ENCODE measurements around the gene CTBP2. TPM values are rescaled to one million over a fixed set of nuclear protein-coding genes. Genes with fewer than 3 reads are reported as not detected.

The CTBP2 gene
- total and polyA plus RNA-seq, 4 donors = 3.4 to 59.2 (median 5.5) TPM

DNA sequence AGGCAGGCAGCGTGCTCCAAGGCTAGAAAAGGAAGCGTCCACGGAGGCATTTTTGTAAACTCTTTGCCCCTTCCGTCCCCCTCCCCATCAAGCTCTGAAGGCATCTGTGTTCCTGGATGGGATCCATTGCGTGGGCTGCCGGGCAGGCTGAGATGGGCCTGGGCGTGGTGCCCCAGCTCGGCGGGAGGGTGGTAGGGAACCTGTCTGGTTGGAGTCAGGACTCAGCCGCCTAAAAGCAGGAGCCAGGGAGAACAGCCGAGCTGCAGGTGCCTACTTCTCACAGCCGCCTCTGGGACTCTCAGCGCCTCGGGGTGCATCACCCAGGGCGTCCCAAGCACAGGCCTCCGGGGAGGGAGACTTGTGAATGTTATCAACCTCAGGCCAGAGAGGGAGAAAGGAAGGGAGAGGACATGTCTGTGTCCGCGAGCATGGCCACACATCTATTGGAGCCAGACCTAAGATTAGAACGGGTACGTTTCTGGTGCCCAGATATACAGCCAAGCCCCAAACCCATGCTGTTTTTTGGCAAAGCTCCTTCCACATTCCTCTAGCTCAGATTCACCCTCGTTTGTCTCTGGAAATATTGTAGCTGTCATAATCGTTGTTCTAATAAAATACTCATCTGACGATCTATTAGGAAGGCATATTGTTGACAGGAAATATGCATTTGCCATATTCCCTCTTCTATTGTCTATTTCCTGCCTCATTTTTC lies 48.6 kb upstream of the CTBP2 start:
- no peak overlapping the region for H3K9ac ChIP-seq (ENCODE audit: low read depth in 1 of 2, low read length in 2 of 2)
- no peaks in the 10 kb centered on the region for H3K27me3 ChIP-seq (ENCODE audit: control insufficient read depth in 4 of 4, insufficient read depth in 4 of 4, low read length in 3 of 4)
- H3K4me3 ChIP-seq (ENCODE audit: low read depth in 1 of 3, low read length in 3 of 3) = no peak overlapping the region
- WGBS = 79% methylated on average over 23 of the region's 23 CpGs
- no peak for DNase-seq (ENCODE audit: low spot score)
- TF ChIP-seq HNF4G (IDR thresholded peaks at IDR 0.05) (no peak), RXRA (IDR thresholded peaks at IDR 0.05) (no peak), RAD21 (IDR thresholded peaks at IDR 0.05) (no peak), FOXA2 (IDR thresholded peaks at IDR 0.05) (no peak), FOXA1 (IDR thresholded peaks at IDR 0.05) (no peak), SP1 (IDR thresholded peaks at IDR 0.05) (no peak), EGR1 (IDR thresholded peaks at IDR 0.05; ENCODE audit: low read depth in 2 of 2) (no peak), TAF1 (conservative IDR thresholded peaks at IDR 0.05) (no peak)
- TF ChIP-seq, protein P1, sequence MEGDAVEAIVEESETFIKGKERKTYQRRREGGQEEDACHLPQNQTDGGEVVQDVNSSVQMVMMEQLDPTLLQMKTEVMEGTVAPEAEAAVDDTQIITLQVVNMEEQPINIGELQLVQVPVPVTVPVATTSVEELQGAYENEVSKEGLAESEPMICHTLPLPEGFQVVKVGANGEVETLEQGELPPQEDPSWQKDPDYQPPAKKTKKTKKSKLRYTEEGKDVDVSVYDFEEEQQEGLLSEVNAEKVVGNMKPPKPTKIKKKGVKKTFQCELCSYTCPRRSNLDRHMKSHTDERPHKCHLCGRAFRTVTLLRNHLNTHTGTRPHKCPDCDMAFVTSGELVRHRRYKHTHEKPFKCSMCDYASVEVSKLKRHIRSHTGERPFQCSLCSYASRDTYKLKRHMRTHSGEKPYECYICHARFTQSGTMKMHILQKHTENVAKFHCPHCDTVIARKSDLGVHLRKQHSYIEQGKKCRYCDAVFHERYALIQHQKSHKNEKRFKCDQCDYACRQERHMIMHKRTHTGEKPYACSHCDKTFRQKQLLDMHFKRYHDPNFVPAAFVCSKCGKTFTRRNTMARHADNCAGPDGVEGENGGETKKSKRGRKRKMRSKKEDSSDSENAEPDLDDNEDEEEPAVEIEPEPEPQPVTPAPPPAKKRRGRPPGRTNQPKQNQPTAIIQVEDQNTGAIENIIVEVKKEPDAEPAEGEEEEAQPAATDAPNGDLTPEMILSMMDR (IDR thresholded peaks at IDR 0.05; ENCODE audit: low read depth, low read length, missing input control) = no peak
- H3K36me3 ChIP-seq (ENCODE audit: control insufficient read depth in 4 of 4, insufficient read depth in 3 of 4, low read depth in 1 of 4, low read length in 3 of 4) = no peaks in the 10 kb centered on the region
- H3K27ac ChIP-seq (ENCODE audit: low read depth in 1 of 2, low read length in 2 of 2) = no peak overlapping the region
- no peaks in the 10 kb centered on the region for H3K4me1 ChIP-seq (ENCODE audit: control insufficient read depth in 4 of 4, insufficient read depth in 4 of 4, low read length in 3 of 4)
- no peaks in the 10 kb centered on the region for H3K9me3 ChIP-seq (ENCODE audit: control insufficient read depth in 4 of 4, low read length in 3 of 4)

DNA sequence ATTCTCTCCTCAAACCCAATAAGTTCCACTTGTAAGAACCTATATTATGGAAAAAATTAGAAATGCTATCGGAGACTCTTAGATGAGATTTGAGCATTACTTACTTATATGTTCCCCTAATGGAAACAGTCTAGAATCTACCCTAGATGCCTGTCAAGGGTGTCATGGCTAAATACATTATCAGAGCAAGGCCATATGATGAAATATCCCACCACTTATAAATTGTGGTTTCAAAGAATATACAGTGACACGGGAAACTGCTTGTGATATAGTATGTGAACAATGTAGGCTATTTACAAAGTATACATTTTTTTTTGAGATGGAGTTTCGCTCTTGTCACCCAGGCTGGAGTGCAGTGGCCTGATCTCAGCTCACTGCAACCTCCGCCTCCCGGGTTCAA lies 46.3 kb upstream of the CTBP2 start:
- Histone ChIP-seq H3K4me3 (ENCODE audit: low read depth in 1 of 3, low read length in 3 of 3) (no peak overlapping the region), H3K36me3 (ENCODE audit: control insufficient read depth in 4 of 4, insufficient read depth in 3 of 4, low read depth in 1 of 4, low read length in 3 of 4) (no peaks in the 10 kb centered on the region), H3K4me1 (ENCODE audit: control insufficient read depth in 4 of 4, insufficient read depth in 4 of 4, low read length in 3 of 4) (no peaks in the 10 kb centered on the region), H3K27me3 (ENCODE audit: control insufficient read depth in 4 of 4, insufficient read depth in 4 of 4, low read length in 3 of 4) (no peaks in the 10 kb centered on the region), H3K27ac (ENCODE audit: low read depth in 1 of 2, low read length in 2 of 2) (no peak overlapping the region), H3K9ac (ENCODE audit: low read depth in 1 of 2, low read length in 2 of 2) (no peak overlapping the region), H3K9me3 (ENCODE audit: control insufficient read depth in 4 of 4, low read length in 3 of 4) (no peaks in the 10 kb centered on the region)
- WGBS = 91% methylated on average over 5 of the region's 5 CpGs
- no peak for DNase-seq (ENCODE audit: low spot score)
- TF ChIP-seq, protein P1 (IDR thresholded peaks at IDR 0.05; ENCODE audit: low read depth, low read length, missing input control) = no peak
- TF ChIP-seq, protein P2, sequence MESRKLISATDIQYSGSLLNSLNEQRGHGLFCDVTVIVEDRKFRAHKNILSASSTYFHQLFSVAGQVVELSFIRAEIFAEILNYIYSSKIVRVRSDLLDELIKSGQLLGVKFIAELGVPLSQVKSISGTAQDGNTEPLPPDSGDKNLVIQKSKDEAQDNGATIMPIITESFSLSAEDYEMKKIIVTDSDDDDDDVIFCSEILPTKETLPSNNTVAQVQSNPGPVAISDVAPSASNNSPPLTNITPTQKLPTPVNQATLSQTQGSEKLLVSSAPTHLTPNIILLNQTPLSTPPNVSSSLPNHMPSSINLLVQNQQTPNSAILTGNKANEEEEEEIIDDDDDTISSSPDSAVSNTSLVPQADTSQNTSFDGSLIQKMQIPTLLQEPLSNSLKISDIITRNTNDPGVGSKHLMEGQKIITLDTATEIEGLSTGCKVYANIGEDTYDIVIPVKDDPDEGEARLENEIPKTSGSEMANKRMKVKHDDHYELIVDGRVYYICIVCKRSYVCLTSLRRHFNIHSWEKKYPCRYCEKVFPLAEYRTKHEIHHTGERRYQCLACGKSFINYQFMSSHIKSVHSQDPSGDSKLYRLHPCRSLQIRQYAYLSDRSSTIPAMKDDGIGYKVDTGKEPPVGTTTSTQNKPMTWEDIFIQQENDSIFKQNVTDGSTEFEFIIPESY (IDR thresholded peaks at IDR 0.05) = no peak
- TF ChIP-seq JUND (IDR thresholded peaks at IDR 0.05) (no peak), YY1 (IDR thresholded peaks at IDR 0.05) (no peak), NR2F2 (IDR thresholded peaks at IDR 0.05) (no peak), RXRA (IDR thresholded peaks at IDR 0.05) (no peak), FOXA2 (IDR thresholded peaks at IDR 0.05) (no peak), HNF4A (conservative IDR thresholded peaks at IDR 0.05) (no peak), GABPA (IDR thresholded peaks at IDR 0.05 in 1 of 2, conservative IDR thresholded peaks at IDR 0.05 in 1 of 2) (no peak), FOXA1 (IDR thresholded peaks at IDR 0.05) (no peak)
